SU-DHL-6 (cell line): Measurements from ENCODE around the gene FUS.

Source experiments
- CTCF ChIP-seq: fragments of 200-600 bp; sonication (generic); IDR thresholded peaks from one replicate; pipeline ENCODE4 v1.5.1; 2017; ENCODE audit warnings: antibody characterized with exemption, mild to moderate bottlenecking, low read length, moderate library complexity; ENCODE audit not compliant: insufficient read depth, poor library complexity, severe bottlenecking
- EZH2phosphoT487 ChIP-seq: fragments of 200-600 bp; sonication (generic), shearing (Covaris generic); conservative IDR thresholded peaks from 2 replicates; pipeline ENCODE4 v1.6.1; 2018; ENCODE audit warnings: mild to moderate bottlenecking, antibody characterized with exemption, low read length, moderate library complexity, mixed read lengths

DNA sequence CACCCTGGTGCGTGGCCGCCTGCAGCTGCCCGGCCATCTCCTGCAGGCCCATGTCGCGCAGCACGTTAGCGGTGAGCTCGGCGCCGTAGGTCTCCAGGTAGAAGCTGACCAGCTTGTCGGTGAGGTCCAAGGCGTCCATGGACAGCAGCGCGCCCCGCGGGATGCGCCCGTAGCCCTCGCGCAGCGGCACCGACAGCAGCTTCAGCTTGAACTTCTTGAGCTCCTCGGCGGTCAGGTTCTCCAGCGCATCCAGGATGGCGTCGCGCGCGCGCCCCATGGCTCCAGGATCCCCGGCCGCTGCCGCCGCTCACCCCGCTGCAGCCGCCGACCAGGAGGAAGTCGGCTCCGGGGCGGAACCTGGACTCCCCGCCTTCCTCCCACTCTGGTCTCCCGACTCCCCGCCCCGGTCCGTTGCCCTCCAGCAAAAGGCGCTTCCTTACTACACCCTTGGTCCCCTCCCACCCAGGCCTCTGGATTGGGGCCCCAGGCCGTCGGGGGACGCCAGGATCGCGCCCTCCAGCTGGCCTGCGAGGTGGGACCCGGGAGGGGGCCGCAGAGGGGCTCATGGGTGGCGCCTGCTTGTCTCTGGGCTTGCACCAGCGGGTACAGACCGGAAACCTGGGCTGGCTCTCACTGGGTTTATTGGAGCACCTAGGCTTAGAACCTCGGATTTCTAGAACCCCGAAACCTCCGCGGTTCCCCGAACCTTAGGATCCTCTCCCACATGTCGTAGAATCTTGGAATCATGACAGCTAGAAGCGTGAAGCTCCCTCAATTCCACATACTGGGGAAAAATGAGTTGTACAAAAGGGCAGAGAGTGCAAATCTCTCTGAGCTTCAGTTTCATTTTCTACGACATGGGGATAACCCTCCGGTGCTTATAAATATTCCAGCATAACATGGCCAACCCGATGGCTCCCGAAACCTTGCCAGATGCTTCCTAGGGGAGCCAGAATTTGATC lies 22.8 kb downstream of the FUS start, which contains the start of gene PYCARD:
- TF ChIP-seq CTCF: no peak
- TF ChIP-seq EZH2phosphoT487: no peak
